Hematopoietic multipotent progenitor cell (in vitro differentiated cells): Measurements from ENCODE around the gene PCDH15. TPM values are rescaled to one million over a fixed set of nuclear protein-coding genes. Genes with fewer than 3 reads are reported as not detected.
"Not testable (repeated sequence)": the region's sequence is repeated elsewhere in the genome, so short reads cannot be mapped to it uniquely, and the experiment has no call there.

ENCODE experiments used
- DNase-seq, 3 donors: peaks; one replicate each; pipeline ENCODE4 v3.0.0-alpha.2; 2011 to 2015; ENCODE audit warnings: low read depth in 2 of 3, low spot score in 2 of 3
- total RNA-seq: library from RNA; depleted of rRNA; stranded (reverse); fragments of >200 nt; gene quantifications from one replicate; pipeline ENCODE4 v1.2.3, GENCODE V29; 2012

Gene PCDH15
- total RNA-seq, 1 donor: not detected

DNA sequence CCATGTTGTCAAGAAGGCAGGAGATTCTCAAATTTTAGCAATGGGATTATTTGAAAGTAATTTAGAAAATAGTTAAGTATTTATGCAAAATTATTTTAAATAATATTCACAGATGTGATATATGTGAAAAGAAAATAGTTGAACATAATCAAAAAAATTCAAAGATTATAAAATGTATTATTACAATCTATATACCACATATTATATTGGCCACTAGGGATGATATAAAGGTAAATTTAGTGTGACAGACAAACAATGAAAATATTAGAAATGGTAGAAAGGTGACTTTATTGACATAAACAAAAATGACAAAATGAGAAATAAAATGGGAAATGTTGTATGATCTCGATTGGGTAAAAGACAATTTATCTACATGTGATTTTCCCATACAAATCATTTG is 385.5 kb downstream of the PCDH15 start:
- no peak for DNase-seq

DNA sequence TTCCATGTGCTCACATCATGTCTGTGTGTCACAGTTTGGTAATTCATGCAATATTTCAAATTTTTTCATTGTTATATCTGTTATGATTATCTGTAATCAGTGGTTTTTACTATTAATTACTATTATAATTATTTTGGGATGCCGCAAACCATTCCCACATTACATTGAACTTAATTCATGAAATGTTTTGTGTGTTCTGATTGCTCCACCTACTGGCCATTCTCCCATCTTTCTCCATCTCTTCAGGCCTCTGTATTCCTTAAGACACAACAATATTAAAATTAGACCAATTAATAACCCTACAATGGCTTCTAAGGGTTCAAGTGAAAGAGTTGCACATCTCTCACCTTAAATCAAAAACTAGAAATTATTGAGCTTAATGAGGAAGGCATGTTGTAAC is 398.5 kb downstream of the PCDH15 start:
- DNase-seq: peak in 2 of 3 donors; percentile 6 to 35

DNA sequence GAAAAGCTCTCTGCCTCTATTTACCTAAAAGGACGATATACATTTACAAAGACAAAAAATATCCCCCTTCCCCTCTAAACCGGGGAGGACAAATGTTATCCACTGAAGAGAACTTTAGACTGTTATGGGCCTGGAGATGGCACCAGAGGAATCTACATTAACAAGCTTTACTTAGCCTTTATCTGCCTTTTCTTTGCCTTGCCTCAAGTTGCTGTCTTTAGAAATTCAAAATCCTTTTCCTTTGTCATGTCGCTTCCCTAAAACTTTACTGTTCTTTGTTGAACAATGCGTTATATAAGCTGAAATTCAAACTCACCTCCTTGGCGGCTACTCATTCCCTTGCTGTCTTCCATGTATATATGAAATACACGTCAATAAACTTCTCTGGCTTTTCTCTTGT is 405.0 kb downstream of the PCDH15 start:
- DNase-seq: no peak

DNA sequence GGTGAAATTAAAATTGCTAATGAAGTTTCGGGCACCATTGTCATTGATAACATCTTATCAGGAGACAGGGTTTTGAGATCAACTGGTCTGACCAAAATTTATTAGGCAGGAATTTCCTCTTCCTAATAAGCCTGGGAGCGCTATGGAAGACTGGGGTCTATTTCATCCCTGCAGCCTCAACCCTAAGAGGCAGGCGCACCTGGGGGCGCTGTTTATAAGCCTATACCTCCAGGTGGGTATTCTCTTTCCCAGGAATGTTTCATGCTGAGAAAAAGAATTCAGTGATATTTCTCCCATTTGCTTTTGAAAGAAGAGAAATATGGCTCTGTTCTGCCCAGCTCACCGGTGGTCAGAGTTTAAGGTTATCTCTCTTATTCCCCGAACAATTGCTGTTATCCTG is 406.4 kb downstream of the PCDH15 start:
- not testable (repeated sequence) for DNase-seq

DNA sequence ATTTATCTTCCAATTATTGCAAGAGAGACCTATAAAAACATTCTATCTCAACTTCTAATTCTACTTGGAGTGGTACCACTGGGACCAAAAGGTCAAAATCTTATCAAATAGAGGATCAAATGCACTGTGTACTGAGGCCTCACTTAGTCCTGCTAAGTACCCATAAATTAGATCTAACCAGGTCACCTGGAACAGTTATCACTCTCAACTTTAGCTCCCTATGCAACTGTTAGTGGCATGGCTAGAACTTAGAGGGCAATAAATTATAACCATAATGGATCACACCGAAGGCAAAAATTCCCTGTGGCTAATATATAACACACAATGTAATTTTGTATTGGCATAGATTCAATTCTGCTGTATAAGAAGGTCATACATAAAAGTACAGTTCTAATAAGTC is 428.9 kb downstream of the PCDH15 start:
- no peak for DNase-seq

DNA sequence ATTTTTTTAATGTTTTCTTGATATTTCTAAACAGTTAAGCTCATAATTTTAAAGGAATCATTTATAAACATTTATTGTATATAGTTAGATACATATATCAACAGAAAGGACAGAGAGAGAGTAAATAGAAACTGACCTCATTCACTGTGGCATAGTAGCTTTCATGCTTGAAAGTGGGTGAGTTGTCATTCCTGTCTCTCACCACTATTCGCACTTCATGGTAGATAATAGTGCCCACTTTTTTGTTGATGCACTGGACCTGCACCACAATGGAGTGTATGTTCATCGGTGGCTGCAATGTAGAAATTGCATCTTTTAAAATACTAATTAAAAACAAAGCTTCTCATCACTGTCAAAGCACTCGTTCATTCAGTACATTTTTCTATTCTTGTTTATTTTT is 432.0 kb downstream of the PCDH15 start:
- DNase-seq: no peak

DNA sequence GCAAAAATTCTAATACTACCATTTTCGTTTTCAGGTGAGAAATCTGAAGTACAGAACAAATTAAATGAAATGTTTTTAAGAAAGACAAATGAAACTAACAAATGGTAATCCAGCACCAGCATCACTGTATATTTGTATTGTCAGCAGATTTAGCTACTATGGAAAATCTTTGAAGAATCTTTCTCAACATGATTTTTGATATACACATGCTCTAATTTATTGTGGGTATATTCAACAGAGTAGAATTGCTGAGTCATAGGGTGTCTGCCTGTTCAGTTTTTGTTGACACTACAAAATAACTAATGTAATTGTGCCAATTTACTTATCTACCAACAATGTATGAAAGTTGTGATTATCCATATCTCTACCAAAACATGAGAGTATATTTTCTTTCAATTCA is 437.6 kb downstream of the PCDH15 start:
- DNase-seq: no peak

DNA sequence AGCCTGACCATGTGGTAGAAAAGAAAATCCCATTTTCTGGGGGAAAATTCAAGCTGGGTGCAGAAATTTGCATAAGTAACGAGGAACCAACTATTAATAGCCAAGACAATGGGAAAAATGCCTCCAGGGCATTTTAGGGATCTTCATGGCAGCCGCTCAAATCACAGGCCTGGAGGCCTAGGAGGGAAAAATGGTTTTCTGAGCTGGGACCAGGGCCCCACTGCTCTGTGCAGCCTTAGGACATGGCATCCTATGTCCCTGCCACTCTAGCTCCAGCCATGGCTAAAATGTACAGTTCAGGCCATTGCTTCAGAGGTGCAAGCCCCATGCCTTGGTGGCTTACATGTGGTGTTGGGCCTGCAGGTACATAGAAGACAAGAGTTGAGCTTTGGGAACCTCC is 459.0 kb downstream of the PCDH15 start:
- DNase-seq: no peak

DNA sequence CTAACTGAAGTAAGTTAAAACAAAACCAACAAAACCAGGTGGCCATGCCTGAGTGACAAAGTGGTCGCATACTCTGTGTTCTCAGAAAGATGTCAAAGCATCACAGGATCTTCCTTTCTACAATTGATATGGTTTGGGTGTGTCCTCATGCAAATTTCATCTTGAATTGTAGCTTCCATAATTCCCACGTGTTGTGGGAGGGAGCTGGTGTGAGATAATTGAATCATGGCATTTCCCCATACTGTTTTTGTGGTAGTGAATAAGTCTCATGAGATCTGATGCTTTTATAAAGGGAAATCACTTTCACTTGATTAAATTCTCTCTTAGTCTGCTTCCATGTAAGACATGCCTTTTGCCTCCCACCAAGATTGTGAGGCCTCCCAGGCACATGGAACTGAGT is 465.7 kb downstream of the PCDH15 start:
- no peak for DNase-seq

DNA sequence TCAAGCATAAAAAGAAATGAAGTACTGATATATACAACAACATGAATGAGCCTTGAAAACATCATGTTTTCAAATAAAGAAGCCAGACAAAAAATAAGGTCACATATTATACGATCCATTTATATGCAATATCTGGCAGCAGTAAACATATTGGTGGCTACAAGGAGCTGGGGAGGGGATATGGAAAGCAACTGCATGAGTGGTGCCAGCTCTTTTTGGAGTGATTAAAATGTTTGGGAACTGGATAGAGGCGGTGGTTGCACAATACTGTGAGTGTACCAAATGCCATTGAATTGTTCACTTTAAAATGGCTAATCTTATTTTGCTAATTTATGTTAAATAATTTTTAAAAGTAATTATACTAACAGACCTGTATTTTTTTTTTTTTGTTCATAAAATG is 481.7 kb downstream of the PCDH15 start:
- DNase-seq: no peak

DNA sequence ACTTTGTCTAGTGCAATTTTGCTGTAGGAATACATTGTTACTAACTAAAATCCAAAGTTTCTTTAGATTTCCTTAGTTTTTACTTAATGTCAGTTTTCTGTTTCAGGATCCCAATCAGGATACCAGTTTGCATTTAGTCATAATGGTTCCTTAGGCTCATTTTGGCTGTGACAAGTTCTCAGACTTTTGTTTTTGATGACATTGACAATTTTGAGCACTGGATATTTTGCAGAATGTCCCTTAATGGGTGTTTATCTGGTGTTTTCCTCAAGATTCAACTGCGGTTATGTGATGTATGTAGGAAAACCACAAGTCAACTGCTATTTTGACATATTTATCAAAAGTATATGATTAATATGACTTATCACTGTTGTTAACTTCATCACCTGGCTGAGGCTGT is 482.6 kb downstream of the PCDH15 start:
- DNase-seq: no peak

DNA sequence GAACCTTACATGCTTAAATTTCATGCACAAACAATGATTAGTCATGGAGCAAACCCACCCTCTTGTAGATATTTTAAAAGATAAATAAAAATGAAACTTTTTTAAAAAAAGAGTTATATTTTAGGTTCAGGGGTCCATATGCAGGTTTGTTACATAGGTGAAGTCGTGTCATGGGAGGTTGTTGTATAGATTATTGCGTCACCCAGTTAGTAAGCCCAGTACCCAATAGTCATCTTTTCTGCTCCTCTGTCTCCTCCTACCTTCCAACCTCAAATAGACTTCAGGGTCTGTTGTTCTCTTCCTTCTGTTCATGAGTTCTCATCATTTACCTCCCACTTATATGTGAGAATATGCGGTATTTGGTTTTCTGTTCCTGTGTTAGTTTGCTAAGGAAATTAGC is 486.6 kb downstream of the PCDH15 start:
- no peak for DNase-seq

DNA sequence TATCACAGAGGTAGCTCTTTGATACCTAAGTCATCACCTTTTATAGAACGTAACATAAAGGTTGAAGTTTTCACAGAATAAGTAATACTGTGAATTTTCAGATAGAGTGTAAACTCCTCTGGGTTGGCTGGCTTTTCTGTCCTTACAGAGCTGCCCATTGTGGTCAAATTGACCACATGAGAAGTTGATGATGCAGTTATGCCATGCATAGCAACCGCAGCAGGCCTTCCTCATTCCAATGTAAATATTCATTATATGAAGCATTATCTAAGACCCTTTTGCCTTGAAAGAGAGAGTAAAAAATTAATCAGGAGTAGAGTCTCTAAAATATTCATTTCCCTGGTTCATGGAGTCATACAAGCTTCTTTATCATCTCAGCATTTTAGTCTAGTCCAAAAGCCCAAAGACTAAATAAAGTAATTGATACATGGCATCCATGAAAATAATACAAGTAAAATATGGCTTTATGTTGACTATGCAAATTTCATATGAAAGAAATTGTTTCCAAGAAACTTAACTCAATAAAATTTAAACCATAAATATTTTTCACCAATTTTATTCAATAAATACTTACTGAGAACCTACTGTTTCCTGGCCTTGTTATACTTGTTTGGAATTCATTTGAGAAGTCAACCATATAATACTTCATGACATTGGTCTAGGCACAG is 516.4 kb downstream of the PCDH15 start:
- DNase-seq: no peak

DNA sequence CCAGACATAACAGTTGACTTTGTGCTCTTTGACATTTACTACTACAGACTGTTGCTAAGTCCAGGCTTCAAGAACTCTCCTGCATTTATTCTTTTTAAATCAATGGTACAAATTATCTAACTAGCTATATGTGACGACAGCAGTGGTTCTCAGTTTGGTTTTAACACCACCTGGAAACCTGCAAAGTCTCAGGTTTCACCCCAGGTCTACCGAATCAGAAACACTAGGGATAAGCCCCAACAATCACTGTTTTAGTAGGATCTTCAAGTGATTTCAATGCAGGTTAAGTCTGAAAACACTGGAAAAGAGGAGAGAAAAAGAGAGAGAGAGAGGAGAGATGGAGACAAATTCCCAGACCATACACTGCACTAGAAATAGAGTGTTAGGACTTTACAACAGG is 519.0 kb downstream of the PCDH15 start:
- DNase-seq: no peak

DNA sequence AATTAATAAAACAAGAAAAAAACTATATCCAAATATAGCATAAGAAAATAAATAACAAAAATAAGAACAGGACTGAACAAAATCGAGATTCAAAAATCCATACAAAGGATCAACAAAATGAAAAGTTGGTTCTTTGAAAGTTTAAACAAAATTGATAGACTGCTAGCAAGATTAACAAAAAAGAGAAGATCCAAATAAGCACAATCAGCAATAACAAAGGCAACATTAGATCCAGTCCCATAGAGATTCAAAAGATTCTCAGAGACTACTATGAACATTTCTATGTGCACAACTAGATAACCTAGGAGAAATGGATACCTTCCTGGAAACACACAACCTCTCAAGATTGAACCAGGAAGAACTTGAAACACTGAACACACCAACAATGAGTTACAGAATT is 534.6 kb downstream of the PCDH15 start:
- DNase-seq: no peak

DNA sequence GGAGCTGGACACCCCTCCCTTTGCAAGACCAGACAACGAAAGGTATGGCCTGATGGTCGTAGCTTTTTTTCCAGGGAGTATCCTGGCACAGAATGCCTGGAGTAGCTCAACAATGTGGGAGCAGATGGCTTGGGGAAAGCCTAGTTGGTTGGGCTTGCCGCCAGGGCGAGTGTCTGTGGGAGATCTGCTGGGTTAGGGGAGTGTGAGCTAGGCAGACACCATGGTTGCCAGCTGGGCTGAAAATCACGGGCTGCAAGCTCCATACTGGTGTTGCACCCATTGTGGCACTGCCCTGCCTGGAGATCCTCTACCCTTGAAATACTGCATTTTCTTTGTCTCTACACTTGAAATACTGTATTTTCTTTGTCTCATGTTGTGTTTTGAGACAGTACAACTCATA is 538.3 kb downstream of the PCDH15 start:
- DNase-seq: no peak

DNA sequence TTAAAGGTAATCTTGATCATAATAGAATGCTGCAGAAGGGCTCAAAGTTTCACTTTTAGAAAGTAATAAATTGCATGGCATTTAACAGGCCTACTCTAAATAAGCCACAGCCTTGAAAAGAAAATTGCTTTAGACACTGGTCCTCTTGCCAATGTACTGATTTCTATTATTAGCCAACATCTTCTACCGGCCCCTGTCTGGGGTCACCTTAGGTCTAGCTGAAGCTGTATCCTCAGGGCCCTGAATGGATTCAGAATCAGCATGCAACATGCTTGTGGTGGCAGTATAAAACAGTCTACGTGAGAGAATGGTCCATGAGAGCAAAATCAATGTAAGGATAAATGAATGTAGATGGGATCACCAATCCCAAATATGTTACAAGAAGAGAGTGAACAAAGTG is 541.9 kb downstream of the PCDH15 start:
- no peak for DNase-seq

DNA sequence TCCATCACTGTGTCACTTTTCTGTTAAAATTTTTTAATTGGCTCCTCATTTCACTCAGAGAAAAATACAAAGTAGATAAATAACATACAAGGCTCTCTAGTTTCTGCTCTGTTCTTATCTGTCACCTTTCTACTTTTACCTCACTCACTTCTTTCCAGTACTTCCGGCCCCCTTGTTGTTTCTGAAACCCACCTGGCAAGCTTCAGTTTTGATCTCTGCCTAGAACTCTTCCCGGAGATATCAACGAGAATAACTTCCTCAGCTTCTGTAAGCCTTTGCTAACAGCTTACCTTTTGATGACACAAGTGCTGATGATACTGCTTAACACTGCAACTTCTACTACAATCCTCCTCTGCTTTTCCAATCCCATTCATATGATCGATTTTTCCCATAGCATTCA is 566.2 kb downstream of the PCDH15 start:
- DNase-seq: no peak

DNA sequence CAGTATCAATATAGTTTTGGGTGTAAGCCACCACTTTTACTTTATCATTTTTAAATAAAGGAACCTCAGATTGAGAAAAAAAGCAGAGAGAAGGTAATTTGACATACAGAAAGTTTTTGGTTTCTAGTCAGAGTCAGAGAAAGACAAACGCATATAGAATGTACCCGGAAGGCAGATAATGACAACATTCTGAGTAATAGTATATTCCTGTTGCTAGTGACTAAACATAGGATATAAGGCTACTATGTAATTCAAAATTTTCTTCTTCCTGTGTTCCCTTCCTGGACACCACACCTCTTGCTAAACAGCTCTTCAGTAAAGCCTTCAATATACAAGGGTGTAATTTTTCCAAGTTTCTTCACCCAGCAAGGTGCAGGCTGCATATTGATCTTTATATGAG is 597.6 kb downstream of the PCDH15 start:
- no peak for DNase-seq

DNA sequence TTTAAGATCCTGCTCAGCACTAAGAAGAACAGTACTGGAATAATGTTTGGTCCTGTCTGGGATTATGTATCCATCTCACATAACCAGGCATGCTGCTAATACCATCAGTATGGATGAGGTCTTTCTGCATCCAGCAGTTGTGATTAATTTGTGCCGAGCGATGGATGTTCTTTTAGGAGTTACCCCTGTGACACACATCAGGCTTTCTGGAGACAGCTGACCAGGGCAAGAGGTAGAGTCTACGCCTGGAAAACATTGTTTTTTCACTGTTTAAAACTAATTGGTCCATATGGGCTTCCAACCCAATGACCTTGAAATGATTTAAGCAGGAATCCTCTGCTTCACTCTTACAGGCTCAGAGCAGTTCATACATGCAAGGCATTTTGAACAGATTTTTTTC is 603.0 kb downstream of the PCDH15 start:
- DNase-seq: no peak

DNA sequence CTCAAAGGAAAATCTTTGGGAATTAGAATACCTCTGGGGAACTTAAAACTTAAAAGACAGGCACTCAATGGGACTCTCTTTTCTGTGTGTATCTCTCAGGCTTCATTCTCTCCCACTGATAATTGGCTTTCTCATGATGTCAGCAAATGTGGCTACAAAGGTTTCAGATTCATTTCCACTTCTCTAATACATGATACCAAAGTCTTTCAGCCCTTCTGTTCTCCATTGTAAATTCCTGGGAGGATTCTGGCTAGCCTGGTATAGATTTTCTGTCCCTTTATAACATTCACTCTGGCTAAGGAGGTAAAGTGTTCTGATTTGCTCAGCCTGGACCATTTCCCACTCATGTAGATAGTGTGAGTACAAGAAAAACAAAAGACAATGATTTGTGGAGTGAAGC is 606.2 kb downstream of the PCDH15 start:
- no peak for DNase-seq

DNA sequence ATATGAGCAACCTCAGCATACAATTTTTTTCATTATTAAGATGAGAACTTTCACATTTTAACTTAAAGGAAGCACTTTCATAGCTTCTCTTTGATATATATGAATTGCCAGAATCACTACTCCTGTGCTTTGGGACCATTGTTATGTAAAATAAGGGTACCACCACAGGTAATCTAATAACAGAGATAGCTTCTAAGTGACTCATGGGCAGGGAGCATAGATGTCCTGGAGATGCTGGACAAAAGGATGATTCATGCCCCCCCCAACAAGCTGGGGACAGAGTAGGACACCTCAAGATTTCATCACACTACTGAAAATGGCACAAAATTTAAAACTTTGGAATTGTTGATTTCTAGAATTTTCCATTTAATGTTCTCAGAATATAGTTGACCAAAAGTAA is 641.1 kb downstream of the PCDH15 start:
- DNase-seq: no peak

DNA sequence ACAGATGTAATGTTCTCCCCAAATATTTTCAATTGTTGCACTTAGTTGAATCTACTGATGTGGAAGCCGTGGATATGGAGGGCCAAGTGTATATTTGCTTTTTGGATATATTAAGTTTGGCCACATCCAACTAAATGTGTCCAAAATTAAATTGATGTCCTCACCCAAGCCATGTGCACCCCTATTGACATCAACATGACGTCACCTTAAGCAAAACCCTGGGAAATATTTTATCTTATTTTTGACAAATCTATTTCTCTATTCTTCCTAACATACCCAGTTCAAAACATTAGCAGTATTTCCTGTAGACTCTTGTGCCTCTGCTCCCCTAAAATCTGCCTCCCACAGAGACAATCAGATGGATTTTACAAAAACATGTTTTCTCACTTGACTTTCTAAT is 652.5 kb downstream of the PCDH15 start:
- no peak for DNase-seq
